ENCODE data around the gene ERRFI1. TPM values are rescaled to one million over a fixed set of nuclear protein-coding genes. Genes with fewer than 3 reads are reported as not detected.

Gene ERRFI1
- total RNA-seq, 1 experiment from 2014 or later, result 37.2 TPM

GRCh38 chr1:8012955-8013354, 13.2 kb downstream of the ERRFI1 start:
- intact Hi-C loops (cut with micrococcal nuclease; ENCODE audit: unreplicated experiment), result no loop called here
- CTCF ChIA-PET, result interaction anchor here (1.2 kb wide), 1 partner anchor 301 kb away, joined by 4 read pairs; no protein-coding TSS in a partner anchor
- POLR2A ChIA-PET, result no interaction called here

GRCh38 chr1:8011923-8012858, 13.9 kb downstream of the ERRFI1 start:
- CTCF ChIA-PET, result no interaction called here
- H3K27me3 ChIP-seq (replicated peaks; ENCODE audit: control insufficient read depth, insufficient read depth, low read length), result no peaks in the 10 kb centered on the region
- POLR2A ChIA-PET, result no interaction called here
- peaks cover 59% of the 10 kb centered on the region for H3K36me3 Mint-ChIP-seq (ENCODE audit: insufficient read depth, unreplicated experiment)
- intact Hi-C loops (cut with micrococcal nuclease; ENCODE audit: unreplicated experiment), result no loop called here
- peaks cover 25% of the 10 kb centered on the region for H3K4me1 ChIP-seq
- no peak for DNase-seq
- H3K27ac Mint-ChIP-seq (ENCODE audit: unreplicated experiment), result no peak overlapping the region
- peaks cover 4% of the 10 kb centered on the region; the same call in 1 of the 2 replicates for H3K36me3 ChIP-seq (ENCODE audit: control insufficient read depth, insufficient read depth, low read length)
- no peaks in the 10 kb centered on the region for H3K9me3 ChIP-seq
- H3K9me3 Mint-ChIP-seq (ENCODE audit: unreplicated experiment), result no peaks in the 10 kb centered on the region
- H3K4me3 Mint-ChIP-seq (ENCODE audit: unreplicated experiment), result no peak overlapping the region
- H3K4me1 Mint-ChIP-seq (ENCODE audit: low read depth, unreplicated experiment), result peaks cover 22% of the 10 kb centered on the region
- no peak overlapping the region for H3K4me3 ChIP-seq (ENCODE audit: low read depth, low read length)
- H3K27me3 Mint-ChIP-seq (ENCODE audit: insufficient read depth, unreplicated experiment), result no peaks in the 10 kb centered on the region
- TF ChIP-seq CTCF (IDR thresholded peaks at IDR 0.05; ENCODE audit: insufficient read depth in 1 of 2, low read depth in 1 of 2, low read length in 1 of 2, severe bottlenecking in 1 of 2, unreplicated experiment in 1 of 2), result no peak
- TSS peak; percentile 8 for BruUV-seq (replicated peaks)

More at GRCh38 chr1:8012955-8013354, 13.2 kb downstream of the ERRFI1 start:
- no TSS peak for BruUV-seq (replicated peaks)
- Histone ChIP-seq H3K27me3 (replicated peaks; ENCODE audit: control insufficient read depth, insufficient read depth, low read length) (no peaks in the 10 kb centered on the region), H3K9me3 (no peaks in the 10 kb centered on the region), H3K4me1 (peaks cover 33% of the 10 kb centered on the region), H3K36me3 (ENCODE audit: control insufficient read depth, insufficient read depth, low read length) (peaks cover 4% of the 10 kb centered on the region; the same call in 1 of the 2 replicates), H3K4me3 (ENCODE audit: low read depth, low read length) (no peak overlapping the region)
- Mint-ChIP-seq H3K27me3 (ENCODE audit: insufficient read depth, unreplicated experiment) (no peaks in the 10 kb centered on the region), H3K4me1 (ENCODE audit: low read depth, unreplicated experiment) (peaks cover 28% of the 10 kb centered on the region), H3K36me3 (ENCODE audit: insufficient read depth, unreplicated experiment) (peaks cover 64% of the 10 kb centered on the region), H3K27ac (ENCODE audit: unreplicated experiment) (no peak overlapping the region), H3K9me3 (ENCODE audit: unreplicated experiment) (no peaks in the 10 kb centered on the region), H3K4me3 (ENCODE audit: unreplicated experiment) (no peak overlapping the region)
- DNase-seq, result no peak
- TF ChIP-seq CTCF (IDR thresholded peaks at IDR 0.05; ENCODE audit: insufficient read depth in 1 of 2, low read depth in 1 of 2, low read length in 1 of 2, severe bottlenecking in 1 of 2, unreplicated experiment in 1 of 2), result no peak

GRCh38 chr1:8011016-8011415, 15.1 kb downstream of the ERRFI1 start:
- BruUV-seq (replicated peaks), result no TSS peak
- no peaks in the 10 kb centered on the region for H3K27me3 Mint-ChIP-seq (ENCODE audit: insufficient read depth, unreplicated experiment)
- H3K4me1 ChIP-seq, result peaks cover 21% of the 10 kb centered on the region
- TF ChIP-seq CTCF (IDR thresholded peaks at IDR 0.05; ENCODE audit: insufficient read depth in 1 of 2, low read depth in 1 of 2, low read length in 1 of 2, severe bottlenecking in 1 of 2, unreplicated experiment in 1 of 2), result no peak
- no peaks in the 10 kb centered on the region for H3K27me3 ChIP-seq (replicated peaks; ENCODE audit: control insufficient read depth, insufficient read depth, low read length)
- H3K36me3 Mint-ChIP-seq (ENCODE audit: insufficient read depth, unreplicated experiment), result peaks cover 59% of the 10 kb centered on the region
- ChIA-PET POLR2A (no interaction called here), CTCF (no interaction called here)
- intact Hi-C loops (cut with micrococcal nuclease; ENCODE audit: unreplicated experiment), result no loop called here
- DNase-seq, result no peak
- H3K4me1 Mint-ChIP-seq (ENCODE audit: low read depth, unreplicated experiment), result peaks cover 13% of the 10 kb centered on the region
- no peak overlapping the region for H3K4me3 ChIP-seq (ENCODE audit: low read depth, low read length)
- H3K27ac Mint-ChIP-seq (ENCODE audit: unreplicated experiment), result no peak overlapping the region
- H3K4me3 Mint-ChIP-seq (ENCODE audit: unreplicated experiment), result no peak overlapping the region
- peaks cover 4% of the 10 kb centered on the region; the same call in 1 of the 2 replicates for H3K36me3 ChIP-seq (ENCODE audit: control insufficient read depth, insufficient read depth, low read length)
- no peaks in the 10 kb centered on the region for H3K9me3 Mint-ChIP-seq (ENCODE audit: unreplicated experiment)
- no peaks in the 10 kb centered on the region for H3K9me3 ChIP-seq
